SJCRH30 (cell line): Measurements from ENCODE around the gene TTF1. TPM values are rescaled to one million over a fixed set of nuclear protein-coding genes. Genes with fewer than 3 reads are reported as not detected.

Experiments used
- DNase-seq, 2 experiments: peaks; one replicate each; pipeline ENCODE4 v3.0.0-alpha.2; 2015 to 2020
- H3K27ac ChIP-seq: fragments of 250-450 bp; sonication (Bioruptor Pico); 2 replicates; pipeline ENCODE4 v1.5.1; 2020; ENCODE audit warnings: mild to moderate bottlenecking, moderate library complexity
- H3K27me3 ChIP-seq: fragments of 250-450 bp; sonication (Bioruptor Pico); 2 replicates; pipeline ENCODE4 v1.5.1; 2020; ENCODE audit warnings: mild to moderate bottlenecking, moderate library complexity
- H3K36me3 ChIP-seq: fragments of 250-450 bp; sonication (Bioruptor Pico); 2 replicates; pipeline ENCODE4 v1.5.1; 2020; ENCODE audit warnings: mild to moderate bottlenecking, moderate library complexity
- H3K4me1 ChIP-seq: fragments of 250-450 bp; sonication (Bioruptor Pico); 2 replicates; pipeline ENCODE4 v1.5.1; 2020; ENCODE audit warnings: mild to moderate bottlenecking, moderate library complexity
- H3K4me3 ChIP-seq: fragments of 250-450 bp; sonication (Bioruptor Pico); 2 replicates; pipeline ENCODE4 v1.5.1; 2020; ENCODE audit warnings: mild to moderate bottlenecking, moderate library complexity
- H3K9me3 ChIP-seq: fragments of 250-450 bp; sonication (Bioruptor Pico); replicated peaks from 2 replicates; pipeline ENCODE4 v1.5.1; 2020; ENCODE audit warnings: mild to moderate bottlenecking, moderate library complexity
- total RNA-seq: library from RNA; depleted of rRNA; stranded (reverse); fragments of >200 nt; shearing (Covaris generic); gene quantifications from 2 replicates; pipeline ENCODE4 v1.2.3, GENCODE V29; 2014; rRNA removed

Gene TTF1
- total RNA-seq, 1 experiment from 2014 or later: 25.9 TPM

- no peak for DNase-seq
- Histone ChIP-seq H3K9me3 (no peaks in the 10 kb centered on the region), H3K4me3 (no peak overlapping the region), H3K27me3 (no peaks in the 10 kb centered on the region), H3K36me3 (peaks cover 86% of the 10 kb centered on the region), H3K4me1 (no peaks in the 10 kb centered on the region), H3K27ac (no peak overlapping the region)
Measured at GRCh38 chr9:132328580-132328979, 78.1 kb downstream of the TTF1 start.

GRCh38 chr9:132327537-132327936 lies 79.1 kb downstream of the TTF1 start:
- no peak for DNase-seq
- peaks cover 91% of the 10 kb centered on the region for H3K36me3 ChIP-seq

More at GRCh38 chr9:132327537-132327936, 79.1 kb downstream of the TTF1 start:
- Histone ChIP-seq H3K27me3 (no peaks in the 10 kb centered on the region), H3K27ac (no peak overlapping the region), H3K9me3 (no peaks in the 10 kb centered on the region), H3K4me1 (no peaks in the 10 kb centered on the region), H3K4me3 (no peak overlapping the region)

Other genes starting within 250 kb of the TTF1 start
- 0.15 and 0.26 TPM in 2 replicates for gene NTNG2, start 244.8 kb downstream of the TTF1 start, total RNA-seq
- 44.7 and 51.7 TPM in 2 replicates for gene SETX, start 51.9 kb downstream of the TTF1 start, total RNA-seq
- not detected in 2 replicates for gene CFAP77, start 3.4 kb upstream of the TTF1 start, total RNA-seq
- gene BARHL1, start 175.8 kb upstream of the TTF1 start, total RNA-seq: not detected in 2 replicates